Uterus (tissue), 2 donors: Measurements from ENCODE around the gene HBQ1.

Experiments
- POLR2A ChIP-seq, 2 donors: fragments of 450-650 bp; IDR thresholded peaks; one replicate each; pipeline ENCODE4 v1.6.1; 2016; ENCODE audit warnings: antibody characterized with exemption in 2 of 2, mild to moderate bottlenecking in 1 of 2, moderate library complexity in 1 of 2
- TF ChIP-seq, protein P1 (sequence below), 4 experiments: fragments of 200-600 bp in 2 of 4; fragments of 450-650 bp in 2 of 4; sonication (generic) in 2 of 4; IDR thresholded peaks; one replicate each; pipeline ENCODE4 v1.5.1; 2016 to 2019; ENCODE audit warnings: antibody characterized with exemption in 4 of 4, mild to moderate bottlenecking in 2 of 4, moderate library complexity in 1 of 4

DNA sequence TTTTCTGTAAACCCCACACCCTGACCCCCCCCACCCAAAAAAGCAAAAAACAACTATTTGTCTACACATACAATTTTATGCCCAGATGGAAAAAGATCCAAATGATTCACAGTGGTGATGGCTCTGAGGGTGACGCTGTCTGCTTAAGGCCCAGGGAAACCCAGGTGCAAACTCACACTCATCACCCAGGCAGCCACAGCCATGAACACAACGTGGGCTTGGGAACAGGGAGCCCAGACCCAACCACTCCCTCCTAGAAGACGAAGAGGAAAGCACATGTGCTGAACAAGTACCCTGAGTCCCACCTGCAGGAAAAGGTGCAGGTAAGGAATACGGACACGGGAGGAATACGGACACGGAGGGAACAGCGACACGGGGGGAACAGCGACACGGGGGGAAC lies 5.4 kb downstream of the HBQ1 start:
- TF ChIP-seq POLR2A (IDR thresholded peaks at IDR 0.05), result no peak
- TF ChIP-seq, protein P1, sequence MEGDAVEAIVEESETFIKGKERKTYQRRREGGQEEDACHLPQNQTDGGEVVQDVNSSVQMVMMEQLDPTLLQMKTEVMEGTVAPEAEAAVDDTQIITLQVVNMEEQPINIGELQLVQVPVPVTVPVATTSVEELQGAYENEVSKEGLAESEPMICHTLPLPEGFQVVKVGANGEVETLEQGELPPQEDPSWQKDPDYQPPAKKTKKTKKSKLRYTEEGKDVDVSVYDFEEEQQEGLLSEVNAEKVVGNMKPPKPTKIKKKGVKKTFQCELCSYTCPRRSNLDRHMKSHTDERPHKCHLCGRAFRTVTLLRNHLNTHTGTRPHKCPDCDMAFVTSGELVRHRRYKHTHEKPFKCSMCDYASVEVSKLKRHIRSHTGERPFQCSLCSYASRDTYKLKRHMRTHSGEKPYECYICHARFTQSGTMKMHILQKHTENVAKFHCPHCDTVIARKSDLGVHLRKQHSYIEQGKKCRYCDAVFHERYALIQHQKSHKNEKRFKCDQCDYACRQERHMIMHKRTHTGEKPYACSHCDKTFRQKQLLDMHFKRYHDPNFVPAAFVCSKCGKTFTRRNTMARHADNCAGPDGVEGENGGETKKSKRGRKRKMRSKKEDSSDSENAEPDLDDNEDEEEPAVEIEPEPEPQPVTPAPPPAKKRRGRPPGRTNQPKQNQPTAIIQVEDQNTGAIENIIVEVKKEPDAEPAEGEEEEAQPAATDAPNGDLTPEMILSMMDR (IDR thresholded peaks at IDR 0.05), result no peak
